Nucleus accumbens (tissue), 56 donors: Measurements from ENCODE around the gene AGBL1.

Experiments
- DNase-seq, 56 donors: peaks; one replicate each; lab custom pipeline; 2025; lab: John Stamatoyannopoulos, UW

The AGBL1 gene

GRCh38 chr15:86557018-86557550 is 477.4 kb downstream of the AGBL1 start:
- DNase-seq: no peak

GRCh38 chr15:86558252-86558651 is 478.6 kb downstream of the AGBL1 start:
- no peak for DNase-seq

- no peak for DNase-seq
These were observed 479.0 kb downstream of the AGBL1 start for GRCh38 chr15:86558686-86559085.

- no peak for DNase-seq
These were observed 488.7 kb downstream of the AGBL1 start for GRCh38 chr15:86568378-86568777.

- DNase-seq: peak in 4 of 56 donors; percentile 9 to 18 (median 16)
These were observed 491.1 kb downstream of the AGBL1 start for GRCh38 chr15:86570738-86571137.

- no peak for DNase-seq
These were observed 492.2 kb downstream of the AGBL1 start for GRCh38 chr15:86571873-86572272.

- DNase-seq: no peak
These were observed 492.7 kb downstream of the AGBL1 start for GRCh38 chr15:86572368-86572841.

- DNase-seq: no peak
These were observed 493.8 kb downstream of the AGBL1 start for GRCh38 chr15:86573476-86573875.

GRCh38 chr15:86588413-86588812 is 508.7 kb downstream of the AGBL1 start:
- DNase-seq: no peak

- DNase-seq: no peak
These were observed 510.8 kb downstream of the AGBL1 start for GRCh38 chr15:86590461-86590860.

- DNase-seq: no peak
These were observed 511.5 kb downstream of the AGBL1 start for GRCh38 chr15:86591158-86591557.

GRCh38 chr15:86591994-86592735 is 512.5 kb downstream of the AGBL1 start:
- DNase-seq: no peak

- no peak for DNase-seq
These were observed 516.1 kb downstream of the AGBL1 start for GRCh38 chr15:86595741-86596140.

- DNase-seq: no peak
These were observed 523.8 kb downstream of the AGBL1 start for GRCh38 chr15:86603466-86603865.

- peak in 4 of 56 donors; percentile 0 to 23 (median 10) for DNase-seq
These were observed 529.0 kb downstream of the AGBL1 start for GRCh38 chr15:86608461-86609205.

GRCh38 chr15:86609275-86609674 is 529.6 kb downstream of the AGBL1 start:
- no peak for DNase-seq

- DNase-seq: no peak
These were observed 530.4 kb downstream of the AGBL1 start for GRCh38 chr15:86610038-86610437.

- no peak for DNase-seq
These were observed 531.9 kb downstream of the AGBL1 start for GRCh38 chr15:86611417-86612040.

- no peak for DNase-seq
These were observed 535.7 kb downstream of the AGBL1 start for GRCh38 chr15:86615411-86615810.

GRCh38 chr15:86615816-86616215 is 536.1 kb downstream of the AGBL1 start:
- DNase-seq: no peak

GRCh38 chr15:86616771-86617170 is 537.1 kb downstream of the AGBL1 start:
- no peak for DNase-seq
